ENCODE measurements around the gene COLGALT1.

GRCh38 chr19:17616961-17617806 lies 61.7 kb downstream of the COLGALT1 start:
- TF ChIP-seq ZNF133 (CRISPR knock-in tag; IDR thresholded peaks at IDR 0.05), result no peak
- TF ChIP-seq REST (IDR thresholded peaks at IDR 0.05; ENCODE audit: borderline replicate concordance), result no peak
- no peak for TF ChIP-seq REST (CRISPR knock-in tag; IDR thresholded peaks at IDR 0.05; ENCODE audit: low read depth)

All from K562 (cell line).